Stimulated activated effector memory CD8-positive, alpha-beta T cell treated with anti-CD3 and anti-CD28 coated beads, Interleukin-12 subunit alpha, Interleukin-12 subunit beta, amount 100 ng/mL, for 72 hours (primary cell): ENCODE results near the gene ARMH2.
"Not testable (repeated sequence)": the region's sequence is repeated elsewhere in the genome, so short reads cannot be mapped to it uniquely, and the experiment has no call there.

Experiments used
- ATAC-seq: fragments of 150-1000 bp; cut with Tn5 transposase; 2 replicates; pipeline ENCODE4 v1.10.0; 2021
- DNase-seq, 2 donors: peaks; one replicate each; pipeline ENCODE4 v3.0.0; 2021 to 2022; ENCODE audit warnings: low spot score in 2 of 2
- H3K27ac Mint-ChIP-seq: one replicate; pipeline ENCODE4 v1.8.0; 2022; ENCODE audit warnings: mild to moderate bottlenecking, mixed read lengths
- H3K36me3 Mint-ChIP-seq: one replicate; pipeline ENCODE4 v1.8.0; 2022; ENCODE audit warnings: mild to moderate bottlenecking, mixed read lengths
- H3K4me1 Mint-ChIP-seq: one replicate; pipeline ENCODE4 v1.8.0; 2022; ENCODE audit warnings: mixed read lengths
- H3K4me3 Mint-ChIP-seq: one replicate; pipeline ENCODE4 v1.8.0; 2022; ENCODE audit warnings: mild to moderate bottlenecking, mixed read lengths
- H3K9me3 Mint-ChIP-seq: one replicate; pipeline ENCODE4 v1.8.0; 2022; ENCODE audit warnings: mixed read lengths

ARMH2 gene

GRCh38 chr6:24761193-24761835 is 37.4 kb downstream of the ARMH2 start:
- Mint-ChIP-seq H3K9me3 (no peaks in the 10 kb centered on the region), H3K4me1 (peaks cover 6% of the 10 kb centered on the region), H3K36me3 (no peaks in the 10 kb centered on the region), H3K4me3 (no peak overlapping the region), H3K27ac (no peak overlapping the region)
- DNase-seq (peak in 1 of 2 donors; percentile 46), ATAC-seq (peak; percentile 65)

GRCh38 chr6:24760210-24760609 is 38.5 kb downstream of the ARMH2 start:
- Mint-ChIP-seq H3K36me3 (no peaks in the 10 kb centered on the region), H3K27ac (no peak overlapping the region), H3K9me3 (no peaks in the 10 kb centered on the region), H3K4me1 (peaks cover 6% of the 10 kb centered on the region), H3K4me3 (no peak overlapping the region)
- ATAC-seq (no peak), DNase-seq (no peak)

- Mint-ChIP-seq H3K36me3 (no peaks in the 10 kb centered on the region), H3K9me3 (no peaks in the 10 kb centered on the region), H3K27ac (no peak overlapping the region), H3K4me1 (peaks cover 6% of the 10 kb centered on the region), H3K4me3 (no peak overlapping the region)
- ATAC-seq (no peak), DNase-seq (peak in 1 of 2 donors; percentile 23)
Measured at GRCh38 chr6:24759718-24760117, 39.0 kb downstream of the ARMH2 start.

DNA sequence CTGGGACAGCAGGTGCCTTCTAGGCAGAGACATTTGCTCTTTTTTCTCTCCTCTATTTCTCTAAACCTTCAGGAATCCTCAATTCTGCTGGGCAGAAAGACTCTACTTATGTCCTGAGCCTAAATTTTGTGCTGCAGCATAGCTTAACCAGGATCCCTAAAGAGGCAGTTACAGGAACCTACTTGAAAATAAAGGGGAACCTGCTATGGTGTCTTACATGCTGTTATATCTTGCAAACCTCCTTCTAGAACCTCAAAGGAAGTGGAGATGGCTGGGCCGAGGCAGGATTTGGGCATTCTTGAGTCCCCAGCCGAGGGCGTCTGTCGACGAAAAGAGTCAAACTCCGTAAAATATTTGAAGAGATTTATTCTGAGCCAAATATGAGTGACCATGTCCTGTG is 41.1 kb downstream of the ARMH2 start:
- no peak for ATAC-seq
- peaks cover 6% of the 10 kb centered on the region for H3K4me1 Mint-ChIP-seq
- peak in 1 of 2 donors; percentile 39 for DNase-seq
- H3K9me3 Mint-ChIP-seq, result no peaks in the 10 kb centered on the region
- H3K36me3 Mint-ChIP-seq, result no peaks in the 10 kb centered on the region
- H3K27ac Mint-ChIP-seq, result no peak overlapping the region
- no peak overlapping the region for H3K4me3 Mint-ChIP-seq

GRCh38 chr6:24755279-24755678 is 43.4 kb downstream of the ARMH2 start:
- ATAC-seq, result no peak
- H3K4me3 Mint-ChIP-seq, result no peak overlapping the region
- H3K9me3 Mint-ChIP-seq, result no peaks in the 10 kb centered on the region
- H3K4me1 Mint-ChIP-seq, result no peaks in the 10 kb centered on the region
- no peak overlapping the region for H3K27ac Mint-ChIP-seq
- DNase-seq, result no peak
- no peaks in the 10 kb centered on the region for H3K36me3 Mint-ChIP-seq

- peak in 1 of 2 donors; percentile 12 for DNase-seq
- ATAC-seq, H3K27ac Mint-ChIP-seq, H3K36me3 Mint-ChIP-seq, H3K9me3 Mint-ChIP-seq, H3K4me1 Mint-ChIP-seq, H3K4me3 Mint-ChIP-seq: not testable (repeated sequence)
Measured at GRCh38 chr6:24754378-24754777, 44.3 kb downstream of the ARMH2 start.

DNA sequence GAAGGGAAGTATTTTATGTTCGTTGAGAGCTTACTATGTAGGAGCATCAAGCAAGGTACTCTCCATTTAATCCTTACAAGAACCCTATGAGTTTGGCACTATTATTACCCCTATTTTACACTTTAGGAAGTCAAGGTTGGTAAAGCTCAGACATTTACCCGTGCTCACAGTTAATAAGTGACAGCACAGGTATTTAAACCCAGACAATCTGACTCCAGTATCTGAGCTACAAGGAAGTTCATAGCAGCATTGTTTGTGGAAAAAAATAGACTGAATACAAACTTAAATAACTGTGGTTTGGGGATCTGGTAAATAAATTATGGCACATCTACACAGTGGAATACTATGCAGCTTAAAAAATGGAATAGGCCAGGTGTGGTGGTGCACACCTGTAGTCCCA is 45.2 kb downstream of the ARMH2 start:
- Mint-ChIP-seq H3K4me1 (no peaks in the 10 kb centered on the region), H3K9me3 (no peaks in the 10 kb centered on the region), H3K36me3 (no peaks in the 10 kb centered on the region), H3K4me3 (no peak overlapping the region), H3K27ac (no peak overlapping the region)
- DNase-seq (no peak), ATAC-seq (no peak)

GRCh38 chr6:24752917-24753492 is 45.7 kb downstream of the ARMH2 start:
- Mint-ChIP-seq H3K4me1 (no peaks in the 10 kb centered on the region), H3K36me3 (no peaks in the 10 kb centered on the region), H3K4me3 (no peak overlapping the region), H3K9me3 (no peaks in the 10 kb centered on the region), H3K27ac (no peak overlapping the region)
- ATAC-seq, result no peak
- peak in 1 of 2 donors; percentile 20 for DNase-seq

GRCh38 chr6:24752503-24752902 is 46.2 kb downstream of the ARMH2 start:
- Mint-ChIP-seq H3K27ac (no peak overlapping the region), H3K4me3 (no peak overlapping the region), H3K36me3 (no peaks in the 10 kb centered on the region), H3K4me1 (no peaks in the 10 kb centered on the region), H3K9me3 (no peaks in the 10 kb centered on the region)
- DNase-seq (no peak), ATAC-seq (no peak)

DNA sequence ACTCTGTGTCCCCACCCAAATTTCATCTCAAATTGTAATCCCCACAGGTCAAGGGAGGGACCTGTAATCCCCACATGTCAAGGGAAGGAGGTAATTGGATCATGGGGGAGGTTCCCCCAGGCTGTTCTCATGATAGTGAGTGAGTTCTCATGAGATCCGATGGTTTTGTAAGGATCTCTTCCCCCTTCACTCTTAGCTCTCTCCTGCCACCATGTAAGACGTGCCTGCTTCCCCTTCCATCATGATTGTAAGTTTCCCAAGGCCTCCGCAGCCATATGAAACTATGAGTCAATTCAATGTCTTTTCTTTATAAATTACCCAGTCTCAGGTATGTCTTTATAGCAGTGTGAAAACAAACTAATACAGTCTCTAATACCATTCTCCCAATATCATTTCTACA is 47.8 kb downstream of the ARMH2 start:
- not testable (repeated sequence) for DNase-seq, ATAC-seq, H3K9me3 Mint-ChIP-seq, H3K4me1 Mint-ChIP-seq, H3K36me3 Mint-ChIP-seq, H3K27ac Mint-ChIP-seq, H3K4me3 Mint-ChIP-seq

DNA sequence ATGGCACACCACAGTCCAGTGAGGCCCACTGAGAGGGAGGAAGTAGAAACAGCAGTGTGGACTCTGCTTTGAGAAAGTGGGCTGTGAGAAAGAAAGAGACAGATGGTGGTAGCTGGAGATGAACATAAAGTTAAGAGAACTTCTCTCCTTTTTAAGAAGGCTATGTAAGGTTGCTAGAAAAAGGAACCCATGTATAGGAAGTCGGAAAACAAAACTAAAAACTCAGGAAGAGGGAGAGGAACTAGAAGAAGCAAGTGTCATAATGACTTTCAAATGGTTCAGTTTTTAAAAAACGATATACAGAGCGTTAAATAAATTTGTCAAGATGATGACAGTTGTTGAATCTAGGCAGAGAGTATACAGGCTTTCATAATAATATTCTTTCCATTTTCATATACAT is 49.4 kb downstream of the ARMH2 start:
- H3K27ac Mint-ChIP-seq, result no peak overlapping the region

More for the DNA sequence above, 49.4 kb downstream of the ARMH2 start:
- no peaks in the 10 kb centered on the region for H3K36me3 Mint-ChIP-seq
- DNase-seq (no peak), ATAC-seq (no peak)
- H3K4me3 Mint-ChIP-seq, result no peak overlapping the region
- no peaks in the 10 kb centered on the region for H3K9me3 Mint-ChIP-seq
- no peaks in the 10 kb centered on the region for H3K4me1 Mint-ChIP-seq
